ENCODE data around the gene BEAN1. TPM values are rescaled to one million over a fixed set of nuclear protein-coding genes. Genes with fewer than 3 reads are reported as not detected.

Gene BEAN1
- total RNA-seq, result 0.92 TPM

GRCh38 chr16:66427036-66427860, at the start of gene BEAN1:
Gene BEAN1 (plus strand): TSS chr16:66427295. CDS start chr16:66437677, 10,382 bp downstream.
- ATAC-seq, result peak; percentile 50

- no peak for ATAC-seq
Measured at GRCh38 chr16:66377324-66377723, 49.8 kb upstream of the BEAN1 start.

DNA sequence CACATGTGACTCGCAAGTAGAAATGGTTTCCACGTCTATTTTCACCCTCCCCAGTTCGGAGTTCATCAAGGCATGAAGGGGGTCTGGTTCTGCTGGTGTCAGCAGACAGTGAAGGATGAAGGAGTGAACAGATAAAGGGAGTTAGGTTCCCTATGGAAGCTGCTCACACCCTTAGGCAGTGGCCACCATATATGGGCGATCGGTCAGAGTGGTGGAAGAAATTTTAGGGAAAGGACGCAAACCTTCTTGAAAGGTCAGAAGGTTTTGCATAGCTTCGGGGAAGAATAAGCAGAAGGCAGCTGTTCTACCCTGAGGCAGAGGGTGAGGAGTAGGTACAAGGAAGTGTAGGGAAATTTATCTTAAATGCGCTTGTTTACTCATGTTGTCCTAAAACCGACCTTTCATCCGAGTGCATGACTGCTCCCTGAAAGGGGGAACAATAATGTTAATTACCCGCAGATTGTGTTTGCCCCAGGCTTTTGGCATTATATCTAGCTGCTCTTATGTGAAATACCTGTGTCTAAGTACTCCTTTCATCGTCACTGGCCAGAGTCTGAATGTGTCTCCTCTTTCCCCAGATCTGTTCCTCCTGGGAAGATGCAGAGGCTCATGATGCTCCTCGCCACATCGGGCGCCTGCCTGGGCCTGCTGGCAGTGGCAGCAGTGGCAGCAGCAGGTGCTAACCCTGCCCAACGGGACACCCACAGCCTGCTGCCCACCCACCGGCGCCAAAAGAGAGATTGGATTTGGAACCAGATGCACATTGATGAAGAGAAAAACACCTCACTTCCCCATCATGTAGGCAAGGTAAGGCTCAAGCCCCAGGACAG, 48.1 kb upstream of the BEAN1 start:
- no peak for ATAC-seq

GRCh38 chr16:66379571-66379941, 47.5 kb upstream of the BEAN1 start:
- no peak for ATAC-seq

DNA sequence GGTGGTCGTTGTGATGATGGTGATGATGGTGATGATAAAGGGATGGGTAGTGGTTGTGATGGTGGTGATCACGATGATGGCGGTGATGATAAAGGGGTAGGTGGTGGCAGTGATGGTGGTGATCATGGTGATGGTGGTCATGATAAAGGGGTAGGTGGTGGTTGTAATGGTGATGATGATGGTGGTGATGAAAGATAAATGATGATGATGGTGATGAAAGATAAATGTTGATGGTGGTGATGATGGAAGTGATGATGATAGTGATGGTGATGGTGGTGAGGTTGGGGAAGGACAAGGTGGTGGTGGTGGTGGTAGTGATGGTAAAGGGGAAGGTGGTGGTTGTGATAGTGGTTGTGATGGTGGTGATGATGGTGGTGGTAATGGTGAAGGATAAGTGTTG, 46.7 kb upstream of the BEAN1 start:
- no peak for ATAC-seq

- ATAC-seq, result no peak
Measured at GRCh38 chr16:66381585-66382170, 45.4 kb upstream of the BEAN1 start.

GRCh38 chr16:66382171-66382965, 44.7 kb upstream of the BEAN1 start:
- ATAC-seq, result peak; percentile 44

DNA sequence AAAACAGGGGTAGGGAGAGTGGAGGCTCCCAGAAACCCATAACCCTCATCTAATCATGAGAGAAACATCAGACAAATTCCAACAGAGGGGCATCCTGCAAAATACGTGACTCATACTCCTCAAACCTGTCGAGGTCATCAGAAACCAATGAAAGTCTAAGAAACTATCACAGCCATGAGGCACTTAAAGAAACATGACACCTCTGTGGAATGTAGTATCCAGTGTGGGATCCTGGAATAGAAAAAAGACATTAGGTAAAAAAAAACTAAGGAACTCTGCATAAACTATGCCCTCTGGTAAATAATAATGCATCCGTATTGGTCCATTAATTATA, 44.2 kb upstream of the BEAN1 start:
- no peak for ATAC-seq

- no peak for ATAC-seq
Measured at GRCh38 chr16:66383551-66383950, 43.5 kb upstream of the BEAN1 start.

DNA sequence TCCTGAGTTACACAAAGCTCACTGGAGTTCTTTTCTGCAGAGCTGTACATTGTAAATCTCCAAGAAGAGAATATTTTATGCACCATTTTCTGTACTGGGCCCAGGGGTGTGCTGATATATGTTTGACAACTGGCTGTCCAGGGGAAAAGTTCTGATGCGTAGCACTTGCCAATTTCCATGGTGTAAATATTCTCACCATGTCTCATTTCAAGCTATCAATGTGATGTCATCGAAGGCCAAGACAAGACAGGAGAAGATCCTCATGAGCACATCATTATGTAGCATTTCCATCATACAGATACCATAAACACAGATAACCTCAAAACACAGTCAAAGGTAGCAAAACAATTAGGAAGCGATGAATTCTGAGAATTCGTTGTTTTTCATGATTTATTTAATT, 41.7 kb upstream of the BEAN1 start:
- ATAC-seq, result no peak

- ATAC-seq, result no peak
Measured at GRCh38 chr16:66386629-66387622, 40.2 kb upstream of the BEAN1 start.

DNA sequence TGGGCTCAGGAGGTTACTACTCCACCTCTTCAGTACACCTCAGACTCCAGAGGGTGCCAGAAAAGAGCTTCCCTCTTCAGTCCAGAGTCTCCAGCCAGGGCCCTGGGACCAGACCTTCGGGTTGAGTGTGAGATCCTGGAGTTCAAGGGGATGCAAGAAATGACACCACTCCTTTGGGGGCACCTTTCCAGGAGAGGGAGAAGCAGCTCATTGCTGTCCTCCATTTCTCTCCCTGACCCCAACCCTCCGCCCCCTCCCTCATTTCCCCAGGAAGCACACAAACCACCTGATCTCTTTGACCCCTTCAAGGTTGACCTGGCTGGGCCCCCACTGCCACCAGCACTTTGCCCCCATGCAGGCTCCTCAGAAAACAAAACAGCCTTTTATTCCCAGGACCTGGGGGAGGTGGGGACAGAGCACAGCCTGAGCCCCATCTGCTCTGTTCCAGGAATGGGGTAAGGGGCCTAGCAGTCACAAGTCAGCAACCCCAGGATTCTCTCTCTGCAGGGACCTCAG, 39.2 kb upstream of the BEAN1 start:
- ATAC-seq, result no peak

GRCh38 chr16:66388350-66389139, 38.5 kb upstream of the BEAN1 start:
- no peak for ATAC-seq

- ATAC-seq, result no peak
Measured at GRCh38 chr16:66389256-66390176, 37.6 kb upstream of the BEAN1 start.

GRCh38 chr16:66390346-66391108, 36.6 kb upstream of the BEAN1 start:
- no peak for ATAC-seq

DNA sequence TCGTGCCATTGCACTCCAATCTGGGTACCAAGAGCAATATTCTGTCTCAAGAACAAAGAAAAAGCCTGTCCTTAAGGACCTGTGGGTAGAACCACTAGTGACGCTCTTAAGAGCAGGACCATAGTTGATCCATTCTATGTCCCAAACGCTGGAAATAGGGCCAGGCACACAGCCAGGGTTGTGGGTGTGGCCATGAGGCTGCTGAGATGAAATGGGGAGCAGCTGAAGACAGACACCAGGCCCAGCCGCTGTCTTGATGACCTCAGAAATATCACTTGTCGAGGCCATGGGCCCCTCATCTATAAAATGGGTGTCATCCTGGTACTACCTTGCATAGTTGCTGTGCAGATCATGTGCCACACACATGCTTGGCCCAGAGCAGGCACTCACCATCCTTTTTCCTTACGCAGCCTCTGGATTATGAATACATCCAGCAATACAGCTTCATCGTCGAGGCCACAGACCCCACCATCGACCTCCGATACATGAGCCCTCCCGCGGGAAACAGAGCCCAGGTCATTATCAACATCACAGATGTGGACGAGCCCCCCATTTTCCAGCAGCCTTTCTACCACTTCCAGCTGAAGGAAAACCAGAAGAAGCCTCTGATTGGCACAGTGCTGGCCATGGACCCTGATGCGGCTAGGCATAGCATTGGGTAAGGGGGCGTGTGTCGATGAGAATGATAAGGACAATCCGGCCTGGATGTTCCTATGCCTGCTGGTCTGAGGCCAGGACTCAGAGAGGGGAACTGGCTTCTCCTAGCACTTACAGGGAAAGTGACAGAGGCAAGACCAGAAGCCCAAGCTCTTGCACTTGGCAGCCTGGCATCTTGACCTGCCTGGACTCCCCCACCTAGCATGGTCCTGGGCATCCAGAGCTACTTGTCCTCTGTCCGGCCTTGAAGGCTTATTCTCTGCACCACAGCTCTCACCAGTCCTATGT, 35.1 kb upstream of the BEAN1 start:
- no peak for ATAC-seq

Data from esophagus mucosa (tissue), 1 donor.